ENCODE data around the gene UCN2. TPM values are rescaled to one million over a fixed set of nuclear protein-coding genes. Genes with fewer than 3 reads are reported as not detected.

Gene UCN2
- total and polyA plus RNA-seq, 2 donors (not counting 3 experiments of a cell fraction or from before 2014, with no cell fraction given) = 0.11 TPM; not detected in 1

- CTCF ChIA-PET = interaction anchor here (1.3 to 1.6 kb wide), 3 partner anchors 12 to 153 kb away, joined by 5 to 8 read pairs (median 6); no protein-coding TSS in a partner anchor
- no peaks in the 10 kb centered on the region for H3K36me3 ChIP-seq (ENCODE audit: control insufficient read depth in 2 of 2, extremely low read depth in 1 of 2, insufficient read depth in 2 of 2, low read length in 2 of 2)
Observed at GRCh38 chr3:48553886-48554845, 9.4 kb downstream of the UCN2 start.

More at GRCh38 chr3:48553886-48554845, 9.4 kb downstream of the UCN2 start:
- intact Hi-C loops (cut with micrococcal nuclease) = no loop called here
- Histone ChIP-seq H4K20me1 (replicated peaks; ENCODE audit: control insufficient read depth, extremely low read depth, insufficient read depth, low read length) (no peaks in the 10 kb centered on the region), H3K9me1 (replicated peaks; ENCODE audit: control insufficient read depth, extremely low read depth, insufficient read depth, low read length) (no peaks in the 10 kb centered on the region), H3K27ac (ENCODE audit: insufficient read depth, low read depth, low read length) (no peak overlapping the region), H3K9me3 (replicated peaks; ENCODE audit: control insufficient read depth, insufficient read depth, low read length) (no peaks in the 10 kb centered on the region), H2AFZ (ENCODE audit: low read depth, low read length) (no peak overlapping the region), H3K4me1 (ENCODE audit: control insufficient read depth, extremely low read depth, insufficient read depth, low read length) (peaks cover 4% of the 10 kb centered on the region), H3K9ac (replicated peaks; ENCODE audit: extremely low read depth, insufficient read depth, low read length) (no peak overlapping the region), H3K4me3 (replicated peaks in 1 of 3; ENCODE audit: insufficient read depth in 1 of 3, low read depth in 1 of 3, low read length in 3 of 3) (no peak overlapping the region), H3K4me2 (ENCODE audit: insufficient read depth, low read length) (no peak overlapping the region), H3K79me2 (ENCODE audit: control insufficient read depth, insufficient read depth, low read length) (no peaks in the 10 kb centered on the region), H3K27me3 (ENCODE audit: control insufficient read depth in 2 of 2, insufficient read depth in 2 of 2, low read length in 2 of 2) (no peaks in the 10 kb centered on the region)
- FAIRE-seq (no peak), DNase-seq (ENCODE audit: low read depth, low spot score) (no peak)
- dilution Hi-C loops (cut with MboI; ENCODE audit: extremely low pct_ligation_motif_present, low sequenced_read_pairs) = no loop called here
- no TSS peak for BruUV-seq (replicated peaks)
- TF ChIP-seq FOS (IDR thresholded peaks at IDR 0.05; ENCODE audit: borderline replicate concordance, insufficient read depth, low read length) = no peak
- no peak for TF ChIP-seq GATA2 (IDR thresholded peaks at IDR 0.05; ENCODE audit: insufficient read depth, insufficient read length, low read depth, low read length)
- no peak for TF ChIP-seq JUN (IDR thresholded peaks at IDR 0.05; ENCODE audit: borderline replicate concordance, insufficient read depth, insufficient read length, low read depth)
- no peak for TF ChIP-seq EZH2 (IDR thresholded peaks at IDR 0.05; ENCODE audit: borderline replicate concordance, low read depth, low read length, severe bottlenecking)
- TF ChIP-seq MYC (IDR thresholded peaks at IDR 0.05; ENCODE audit: low read depth, low read length) = no peak
- no peak for TF ChIP-seq POLR2A (IDR thresholded peaks at IDR 0.05; ENCODE audit: low read depth, low read length)
- TF ChIP-seq POLR2AphosphoS5 (IDR thresholded peaks at IDR 0.05; ENCODE audit: insufficient read depth, low read depth, low read length) = no peak
- TF ChIP-seq, protein P1, sequence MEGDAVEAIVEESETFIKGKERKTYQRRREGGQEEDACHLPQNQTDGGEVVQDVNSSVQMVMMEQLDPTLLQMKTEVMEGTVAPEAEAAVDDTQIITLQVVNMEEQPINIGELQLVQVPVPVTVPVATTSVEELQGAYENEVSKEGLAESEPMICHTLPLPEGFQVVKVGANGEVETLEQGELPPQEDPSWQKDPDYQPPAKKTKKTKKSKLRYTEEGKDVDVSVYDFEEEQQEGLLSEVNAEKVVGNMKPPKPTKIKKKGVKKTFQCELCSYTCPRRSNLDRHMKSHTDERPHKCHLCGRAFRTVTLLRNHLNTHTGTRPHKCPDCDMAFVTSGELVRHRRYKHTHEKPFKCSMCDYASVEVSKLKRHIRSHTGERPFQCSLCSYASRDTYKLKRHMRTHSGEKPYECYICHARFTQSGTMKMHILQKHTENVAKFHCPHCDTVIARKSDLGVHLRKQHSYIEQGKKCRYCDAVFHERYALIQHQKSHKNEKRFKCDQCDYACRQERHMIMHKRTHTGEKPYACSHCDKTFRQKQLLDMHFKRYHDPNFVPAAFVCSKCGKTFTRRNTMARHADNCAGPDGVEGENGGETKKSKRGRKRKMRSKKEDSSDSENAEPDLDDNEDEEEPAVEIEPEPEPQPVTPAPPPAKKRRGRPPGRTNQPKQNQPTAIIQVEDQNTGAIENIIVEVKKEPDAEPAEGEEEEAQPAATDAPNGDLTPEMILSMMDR (IDR thresholded peaks at IDR 0.05; ENCODE audit: extremely low read depth in 1 of 2, insufficient read depth in 1 of 2, low read depth in 1 of 2, low read length in 2 of 2) = no peak
- TF ChIP-seq MAX (IDR thresholded peaks at IDR 0.05; ENCODE audit: insufficient read depth, insufficient read length) = no peak
- POLR2A ChIA-PET = interaction anchor here (0.6 kb wide), 1 partner anchor 308 kb away, joined by 3 read pairs; no protein-coding TSS in a partner anchor
